Dermis blood vessel endothelial cell (primary cell): ENCODE measurements around the gene TIGD1. TPM values are rescaled to one million over a fixed set of nuclear protein-coding genes. Genes with fewer than 3 reads are reported as not detected.
"Not testable (repeated sequence)": the region's sequence is repeated elsewhere in the genome, so short reads cannot be mapped to it uniquely, and the experiment has no call there.

Experiments
- DNase-seq: peaks from one replicate; pipeline ENCODE4 v3.0.0; 2010
- total RNA-seq: library from RNA; depleted of rRNA; stranded (reverse); fragments of >200 nt; gene quantifications from 2 replicates; pipeline ENCODE4 v1.2.3, GENCODE V29; 2014

The TIGD1 gene
- total RNA-seq, 1 donor from 2014 or later: 1.5 TPM

GRCh38 chr2:232538671-232539070 lies 11.7 kb downstream of the TIGD1 start:
- no peak for DNase-seq

GRCh38 chr2:232537499-232537898 lies 12.9 kb downstream of the TIGD1 start:
- DNase-seq: no peak

GRCh38 chr2:232537079-232537478 lies 13.3 kb downstream of the TIGD1 start:
- DNase-seq: peak; percentile 23

- no peak for DNase-seq
These were observed 14.4 kb downstream of the TIGD1 start for GRCh38 chr2:232535761-232536530.

GRCh38 chr2:232534940-232535651 lies 15.3 kb downstream of the TIGD1 start:
- DNase-seq: no peak

- no peak for DNase-seq
These were observed 16.2 kb downstream of the TIGD1 start for GRCh38 chr2:232533944-232534710.

- not testable (repeated sequence) for DNase-seq
These were observed 17.5 kb downstream of the TIGD1 start for GRCh38 chr2:232532821-232533220.

GRCh38 chr2:232532419-232532818 lies 17.9 kb downstream of the TIGD1 start:
- DNase-seq: no peak

GRCh38 chr2:232530626-232531260 lies 19.6 kb downstream of the TIGD1 start:
- DNase-seq: no peak

GRCh38 chr2:232529806-232530547 lies 20.4 kb downstream of the TIGD1 start:
- DNase-seq: no peak

- DNase-seq: no peak
These were observed 21.5 kb downstream of the TIGD1 start for GRCh38 chr2:232528746-232529460.

- no peak for DNase-seq
These were observed 22.4 kb downstream of the TIGD1 start for GRCh38 chr2:232527905-232528470.

- DNase-seq: no peak
These were observed 23.9 kb downstream of the TIGD1 start for GRCh38 chr2:232526372-232526941.

- no peak for DNase-seq
These were observed 24.5 kb downstream of the TIGD1 start, which contains the start of gene CHRND for GRCh38 chr2:232525791-232526371. Gene CHRND (plus strand): TSS chr2:232526160. CDS start chr2:232526216, 56 bp downstream.

- DNase-seq: no peak
These were observed 25.2 kb downstream of the TIGD1 start for GRCh38 chr2:232525199-232525598.

- no peak for DNase-seq
These were observed 25.6 kb downstream of the TIGD1 start for GRCh38 chr2:232524771-232525170.

GRCh38 chr2:232523682-232524597 lies 26.4 kb downstream of the TIGD1 start:
- DNase-seq: peak; percentile 44

- DNase-seq: no peak
These were observed 27.0 kb downstream of the TIGD1 start for GRCh38 chr2:232523402-232523681.
